Spleen (tissue), 7 donors: ENCODE results near the gene TGDS.

Source experiments
- POLR2A ChIP-seq, 3 donors: fragments of 450-650 bp; IDR thresholded peaks; one replicate each; pipeline ENCODE4 v1.5.1; 2017; ENCODE audit warnings: antibody characterized with exemption in 3 of 3, mild to moderate bottlenecking in 1 of 3
- TF ChIP-seq, protein P1 (sequence below), 11 experiments: fragments of 200-600 bp in 7 of 11; fragments of 450-650 bp in 4 of 11; sonication (generic) in 4 of 11; IDR thresholded peaks in 8 of 11; conservative IDR thresholded peaks in 3 of 11; 1 replicate in 7 of 11; 2 replicates in 4 of 11; pipeline versions ENCODE4 v1.4.0 to v1.8.0; 2016 to 2021; ENCODE audit warnings: antibody characterized with exemption in 11 of 11, inconsistent platforms in 4 of 11, mild to moderate bottlenecking in 1 of 11
- donor health status: DM: no; HTN: no; CAD: no; lungs with moderate emphysema.
- donor health status: DM: no; HTN: no; CAD: no.
- donor health status: DM: no; HTN: no; CAD: no.

DNA sequence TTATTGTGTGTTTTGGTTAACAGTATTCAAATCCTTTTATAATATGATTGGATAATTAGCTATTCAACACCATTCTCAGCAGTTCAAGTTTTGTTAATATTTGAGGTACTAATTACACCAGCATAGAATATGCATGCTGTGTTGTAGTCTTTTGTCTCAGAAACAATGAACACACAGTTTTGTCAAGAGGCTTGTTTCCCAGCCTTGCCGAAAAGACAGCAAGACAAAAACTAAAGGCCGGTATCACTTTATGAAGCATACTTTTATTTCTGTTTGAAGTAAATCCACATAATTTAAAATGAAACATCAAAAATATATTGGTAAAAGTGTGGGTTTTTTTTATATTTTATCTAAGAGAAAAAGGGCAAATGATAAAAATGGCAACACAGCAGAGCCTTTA is 13.2 kb upstream of the TGDS start:
- TF ChIP-seq, protein P1, sequence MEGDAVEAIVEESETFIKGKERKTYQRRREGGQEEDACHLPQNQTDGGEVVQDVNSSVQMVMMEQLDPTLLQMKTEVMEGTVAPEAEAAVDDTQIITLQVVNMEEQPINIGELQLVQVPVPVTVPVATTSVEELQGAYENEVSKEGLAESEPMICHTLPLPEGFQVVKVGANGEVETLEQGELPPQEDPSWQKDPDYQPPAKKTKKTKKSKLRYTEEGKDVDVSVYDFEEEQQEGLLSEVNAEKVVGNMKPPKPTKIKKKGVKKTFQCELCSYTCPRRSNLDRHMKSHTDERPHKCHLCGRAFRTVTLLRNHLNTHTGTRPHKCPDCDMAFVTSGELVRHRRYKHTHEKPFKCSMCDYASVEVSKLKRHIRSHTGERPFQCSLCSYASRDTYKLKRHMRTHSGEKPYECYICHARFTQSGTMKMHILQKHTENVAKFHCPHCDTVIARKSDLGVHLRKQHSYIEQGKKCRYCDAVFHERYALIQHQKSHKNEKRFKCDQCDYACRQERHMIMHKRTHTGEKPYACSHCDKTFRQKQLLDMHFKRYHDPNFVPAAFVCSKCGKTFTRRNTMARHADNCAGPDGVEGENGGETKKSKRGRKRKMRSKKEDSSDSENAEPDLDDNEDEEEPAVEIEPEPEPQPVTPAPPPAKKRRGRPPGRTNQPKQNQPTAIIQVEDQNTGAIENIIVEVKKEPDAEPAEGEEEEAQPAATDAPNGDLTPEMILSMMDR (IDR thresholded peaks at IDR 0.05 in 8 of 11, conservative IDR thresholded peaks at IDR 0.05 in 3 of 11) = no peak
- TF ChIP-seq POLR2A (IDR thresholded peaks at IDR 0.05) = no peak
